Ishikawa (cell line): ENCODE results near the gene GMDS.

Experiments used
- CEBPB ChIP-seq: IDR thresholded peaks from 2 replicates; pipeline ENCODE4 v1.6.1; 2012
- CREB1 ChIP-seq: IDR thresholded peaks from 2 replicates; pipeline ENCODE4 v1.6.1; 2012; ENCODE audit warnings: low read depth
- EGR1 ChIP-seq: IDR thresholded peaks from 2 replicates; pipeline ENCODE4 v1.6.1; 2012
- EP300 ChIP-seq: IDR thresholded peaks from 2 replicates; pipeline ENCODE4 v1.6.1; 2012; ENCODE audit warnings: borderline replicate concordance
- FOXM1 ChIP-seq: IDR thresholded peaks from 2 replicates; pipeline ENCODE4 v1.6.1; 2012; ENCODE audit warnings: low read depth, borderline replicate concordance
- MAX ChIP-seq: IDR thresholded peaks from 2 replicates; pipeline ENCODE4 v1.6.1; 2012
- NFIC ChIP-seq: IDR thresholded peaks from 2 replicates; pipeline ENCODE4 v1.6.1; 2012
- RAD21 ChIP-seq: IDR thresholded peaks from 2 replicates; pipeline ENCODE4 v1.6.1; 2012; ENCODE audit warnings: low read depth
- TAF1 ChIP-seq: IDR thresholded peaks from 2 replicates; pipeline ENCODE4 v1.6.1; 2012; ENCODE audit warnings: low read depth, mild to moderate bottlenecking
- TCF12 ChIP-seq: IDR thresholded peaks from 2 replicates; pipeline ENCODE4 v1.6.1; 2012; ENCODE audit warnings: low read depth
- TEAD4 ChIP-seq: IDR thresholded peaks from 2 replicates; pipeline ENCODE4 v1.6.1; 2012
- USF1 ChIP-seq: IDR thresholded peaks from 2 replicates; pipeline ENCODE4 v1.6.1; 2012
- YY1 ChIP-seq: IDR thresholded peaks from 2 replicates; pipeline ENCODE4 v1.6.1; 2012; ENCODE audit warnings: low read depth
- ZBTB7A ChIP-seq: IDR thresholded peaks from 2 replicates; pipeline ENCODE4 v1.6.1; 2012; ENCODE audit warnings: low read depth
- TF ChIP-seq, protein P1 (sequence below): IDR thresholded peaks from 2 replicates; pipeline ENCODE4 v1.6.1; 2012; ENCODE audit warnings: low read depth, mild to moderate bottlenecking

Gene GMDS

DNA sequence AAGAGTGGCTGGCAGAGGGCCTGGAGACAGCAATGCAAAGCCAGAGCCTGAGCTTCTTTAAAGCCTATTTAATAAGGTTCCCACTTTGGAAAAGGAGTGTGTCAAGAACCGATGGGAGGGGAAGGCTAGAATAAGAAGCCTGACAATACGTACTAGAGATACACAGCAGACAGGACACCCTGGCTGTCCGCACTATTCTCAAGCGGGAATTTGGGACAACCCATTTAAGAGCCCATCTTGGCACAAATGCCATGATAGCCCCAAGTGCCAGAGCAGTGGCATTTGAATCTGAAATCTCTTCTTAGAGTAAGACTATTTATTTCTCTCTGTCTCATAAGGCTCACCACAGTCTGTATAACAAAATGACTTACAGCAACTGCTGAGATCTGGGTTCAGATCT lies 3.1 kb downstream of the GMDS start:
- TF ChIP-seq EP300 (no peak), EGR1 (no peak), FOXM1 (no peak), USF1 (no peak), CEBPB (no peak), TAF1 (no peak), RAD21 (no peak), MAX (no peak), YY1 (no peak), NFIC (no peak), CREB1 (no peak), ZBTB7A (no peak), TCF12 (no peak), TEAD4 (no peak)
- TF ChIP-seq, protein P1, sequence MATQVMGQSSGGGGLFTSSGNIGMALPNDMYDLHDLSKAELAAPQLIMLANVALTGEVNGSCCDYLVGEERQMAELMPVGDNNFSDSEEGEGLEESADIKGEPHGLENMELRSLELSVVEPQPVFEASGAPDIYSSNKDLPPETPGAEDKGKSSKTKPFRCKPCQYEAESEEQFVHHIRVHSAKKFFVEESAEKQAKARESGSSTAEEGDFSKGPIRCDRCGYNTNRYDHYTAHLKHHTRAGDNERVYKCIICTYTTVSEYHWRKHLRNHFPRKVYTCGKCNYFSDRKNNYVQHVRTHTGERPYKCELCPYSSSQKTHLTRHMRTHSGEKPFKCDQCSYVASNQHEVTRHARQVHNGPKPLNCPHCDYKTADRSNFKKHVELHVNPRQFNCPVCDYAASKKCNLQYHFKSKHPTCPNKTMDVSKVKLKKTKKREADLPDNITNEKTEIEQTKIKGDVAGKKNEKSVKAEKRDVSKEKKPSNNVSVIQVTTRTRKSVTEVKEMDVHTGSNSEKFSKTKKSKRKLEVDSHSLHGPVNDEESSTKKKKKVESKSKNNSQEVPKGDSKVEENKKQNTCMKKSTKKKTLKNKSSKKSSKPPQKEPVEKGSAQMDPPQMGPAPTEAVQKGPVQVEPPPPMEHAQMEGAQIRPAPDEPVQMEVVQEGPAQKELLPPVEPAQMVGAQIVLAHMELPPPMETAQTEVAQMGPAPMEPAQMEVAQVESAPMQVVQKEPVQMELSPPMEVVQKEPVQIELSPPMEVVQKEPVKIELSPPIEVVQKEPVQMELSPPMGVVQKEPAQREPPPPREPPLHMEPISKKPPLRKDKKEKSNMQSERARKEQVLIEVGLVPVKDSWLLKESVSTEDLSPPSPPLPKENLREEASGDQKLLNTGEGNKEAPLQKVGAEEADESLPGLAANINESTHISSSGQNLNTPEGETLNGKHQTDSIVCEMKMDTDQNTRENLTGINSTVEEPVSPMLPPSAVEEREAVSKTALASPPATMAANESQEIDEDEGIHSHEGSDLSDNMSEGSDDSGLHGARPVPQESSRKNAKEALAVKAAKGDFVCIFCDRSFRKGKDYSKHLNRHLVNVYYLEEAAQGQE = no peak

GRCh38 chr6:2240961-2241360 lies 4.4 kb downstream of the GMDS start:
- TF ChIP-seq YY1 (no peak), TAF1 (no peak), ZBTB7A (no peak), USF1 (no peak), CREB1 (no peak), TCF12 (no peak), TEAD4 (no peak), RAD21 (no peak), EGR1 (no peak), EP300 (no peak), CEBPB (no peak), FOXM1 (no peak)
- TF ChIP-seq, protein P1 = no peak

DNA sequence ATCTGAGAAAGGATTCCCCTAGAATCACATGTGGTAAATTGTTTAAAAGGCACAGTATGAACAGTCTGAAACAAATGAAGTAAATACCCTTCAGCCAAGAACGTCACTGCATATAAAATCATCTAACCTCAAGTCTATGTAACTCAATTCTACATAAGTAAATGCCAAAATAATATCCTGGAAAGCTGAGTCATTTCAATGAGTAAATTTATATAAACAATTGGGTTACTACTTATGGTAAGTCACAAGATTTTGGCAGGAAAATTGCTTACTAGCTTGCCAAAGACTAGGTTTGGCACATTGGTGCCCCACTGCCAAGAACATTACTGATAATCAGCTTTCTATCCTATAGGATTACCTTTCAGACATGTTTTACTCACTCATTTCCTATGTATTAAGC lies 8.4 kb downstream of the GMDS start:
- TF ChIP-seq EGR1 (no peak), USF1 (no peak), NFIC (no peak), CEBPB (no peak), CREB1 (no peak), ZBTB7A (no peak), MAX (no peak), TCF12 (no peak)
- TF ChIP-seq, protein P1 = no peak

DNA sequence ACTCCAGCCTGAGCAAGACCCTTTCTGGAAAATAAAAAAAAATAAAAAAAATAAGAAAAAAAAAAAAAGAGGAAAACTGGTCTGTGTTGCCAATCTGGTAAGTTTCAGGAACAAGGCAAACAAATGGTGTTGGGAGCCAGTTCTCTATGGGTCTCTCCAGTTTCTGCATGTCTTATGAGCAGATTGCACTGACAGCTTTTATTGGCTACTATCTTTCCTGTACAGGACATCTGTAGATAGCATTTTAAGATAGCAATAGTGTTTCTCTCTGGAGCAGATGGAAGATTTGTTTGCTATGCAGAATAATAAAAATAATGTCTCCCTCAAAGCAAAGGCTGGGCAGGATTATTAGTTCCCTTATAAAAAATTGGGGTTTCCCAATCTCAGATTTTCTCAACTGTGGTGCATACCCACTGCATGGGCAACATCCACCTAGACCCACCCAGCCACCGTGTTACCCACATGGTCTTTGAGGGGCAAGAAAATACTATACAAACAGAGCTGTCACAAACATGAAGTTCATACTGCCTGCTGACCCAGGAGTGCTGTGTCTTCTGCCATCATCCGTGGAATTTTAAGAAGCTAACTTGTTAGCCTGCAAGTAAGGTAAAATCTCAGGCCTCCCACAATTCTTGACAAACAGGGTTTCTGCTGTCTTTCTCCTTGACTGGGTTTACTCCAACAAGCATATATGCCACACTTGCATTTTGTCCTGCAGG lies 9.5 kb downstream of the GMDS start:
- no peak for TF ChIP-seq YY1
- TF ChIP-seq FOXM1 = no peak
- TF ChIP-seq TAF1 = no peak
- no peak for TF ChIP-seq TCF12
- TF ChIP-seq CEBPB = no peak
- TF ChIP-seq USF1 = no peak
- TF ChIP-seq CREB1 = no peak
- no peak for TF ChIP-seq TEAD4
- TF ChIP-seq, protein P1 = no peak
